Ovary (tissue), 9 donors: ENCODE results near the gene PSMB7. TPM values are rescaled to one million over a fixed set of nuclear protein-coding genes. Genes with fewer than 3 reads are reported as not detected.

Experiments used
- DNase-seq, 5 donors: peaks; one replicate each; pipeline ENCODE4 v3.0.0-alpha.2; 2019 to 2020
- H3K27ac ChIP-seq, 2 donors: fragments of 200-600 bp; one replicate each; pipeline versions ENCODE4 v1.5.1 to v1.8.0; 2019 to 2022
- H3K27me3 ChIP-seq: fragments of 200-600 bp; one replicate; pipeline ENCODE4 v1.8.0; 2022
- H3K36me3 ChIP-seq: fragments of 200-600 bp; sonication (generic); one replicate; pipeline ENCODE4 v1.5.1; 2019
- H3K4me1 ChIP-seq: one replicate; pipeline ENCODE4 v1.8.1; 2013; ENCODE audit warnings: mild to moderate bottlenecking, moderate library complexity; ENCODE audit not compliant: insufficient read depth
- H3K4me3 ChIP-seq: fragments of 200-600 bp; sonication (generic); one replicate; pipeline ENCODE4 v1.5.1; 2017
- H3K9me3 ChIP-seq, 2 donors: fragments of 200-600 bp in 1 of 2; sonication (generic) in 1 of 2; one replicate each; pipeline versions ENCODE4 v1.5.1 to v1.8.1; 2013 to 2019; ENCODE audit warnings: mild to moderate bottlenecking in 1 of 2, moderate library complexity in 1 of 2
- EP300 ChIP-seq: sonication (generic); formaldehyde crosslinking; IDR thresholded peaks from one replicate; pipeline ENCODE4 v1.6.1; 2017; ENCODE audit warnings: antibody characterized with exemption
- POLR2A ChIP-seq: fragments of 450-650 bp; IDR thresholded peaks from one replicate; pipeline ENCODE4 v1.6.1; 2017; ENCODE audit warnings: antibody characterized with exemption, mild to moderate bottlenecking, moderate library complexity
- WGBS, 3 donors: extraction: QIAGEN DNeasy Blood & Tissue Kit in 1 of 3; methylation state at CpG; one replicate each; pipeline versions ENCODE4 v1.1.5 to v1.1.7; 2013 to 2017; 5-methylcytosine and 5-hydroxymethylcytosine counted together
- intact Hi-C, 4 donors: fragments of 100-400 bp; cut with DNase I; formaldehyde crosslinking; loops; one replicate each; pipeline versions ENCODE4 v1.11.0 to v1.15.1; 2022 to 2023
- polyA plus RNA-seq, 2 donors: library from polyadenylated mRNA; stranded (reverse); fragments of 200-250 nt in 1 of 2; fragments of 350-450 nt in 1 of 2; fragmentation: Illumina TruSeq in 1 of 2; extraction: RNeasy Lipid Tissue Mini Kit (QIAGEN cat#74804) in 1 of 2; gene quantifications; one replicate each; pipeline ENCODE4 v1.2.3, GENCODE V29; 2013 to 2014
- total RNA-seq, 7 donors: library from RNA; depleted of rRNA in 2 of 7; stranded (reverse); fragments of >200 nt in 2 of 7; fragmentation: NEBNext Ultra II Directional in 3 of 7; extraction: Animal tissue kit (Norgen Biotek cat#: 25700) in 3 of 7; gene quantifications; one replicate each; pipeline versions ENCODE4 v1.1.0 to v1.2.4, GENCODE V29; 2016 to 2023
- TF ChIP-seq, protein P1 (sequence below), 3 donors: fragments of 450-650 bp in 2 of 3; fragments of 200-600 bp in 1 of 3; IDR thresholded peaks; one replicate each; pipeline versions ENCODE4 v1.5.1 to v1.8.0; 2016 to 2022; ENCODE audit warnings: antibody characterized with exemption in 3 of 3, mild to moderate bottlenecking in 1 of 3
- donor health status: DM: no; HTN: no; CAD: no; lungs with moderate emphysema.
- donor health status: DM: no; HTN: no; CAD: no.
- donor health status: Bipolar disorder and iron deficiency.
- donor health status: DM: yes; HTN: yes; CAD: no.
- donor health status: DM: no; HTN: no; CAD: no.
- donor health status: DM: yes; HTN: yes; CAD: no.

Gene PSMB7
- total and polyA plus RNA-seq, 9 donors: 88.0 to 211 (median 95.1) TPM

- TF ChIP-seq EP300 (no peak), POLR2A (no peak)
- TF ChIP-seq, protein P1, sequence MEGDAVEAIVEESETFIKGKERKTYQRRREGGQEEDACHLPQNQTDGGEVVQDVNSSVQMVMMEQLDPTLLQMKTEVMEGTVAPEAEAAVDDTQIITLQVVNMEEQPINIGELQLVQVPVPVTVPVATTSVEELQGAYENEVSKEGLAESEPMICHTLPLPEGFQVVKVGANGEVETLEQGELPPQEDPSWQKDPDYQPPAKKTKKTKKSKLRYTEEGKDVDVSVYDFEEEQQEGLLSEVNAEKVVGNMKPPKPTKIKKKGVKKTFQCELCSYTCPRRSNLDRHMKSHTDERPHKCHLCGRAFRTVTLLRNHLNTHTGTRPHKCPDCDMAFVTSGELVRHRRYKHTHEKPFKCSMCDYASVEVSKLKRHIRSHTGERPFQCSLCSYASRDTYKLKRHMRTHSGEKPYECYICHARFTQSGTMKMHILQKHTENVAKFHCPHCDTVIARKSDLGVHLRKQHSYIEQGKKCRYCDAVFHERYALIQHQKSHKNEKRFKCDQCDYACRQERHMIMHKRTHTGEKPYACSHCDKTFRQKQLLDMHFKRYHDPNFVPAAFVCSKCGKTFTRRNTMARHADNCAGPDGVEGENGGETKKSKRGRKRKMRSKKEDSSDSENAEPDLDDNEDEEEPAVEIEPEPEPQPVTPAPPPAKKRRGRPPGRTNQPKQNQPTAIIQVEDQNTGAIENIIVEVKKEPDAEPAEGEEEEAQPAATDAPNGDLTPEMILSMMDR (IDR thresholded peaks at IDR 0.05): no peak
- intact Hi-C loops: no loop called here
- DNase-seq: no peak
- Histone ChIP-seq H3K27me3 (no peaks in the 10 kb centered on the region), H3K27ac (no peak overlapping the region), H3K4me1 (no peaks in the 10 kb centered on the region), H3K9me3 (no peaks in the 10 kb centered on the region), H3K36me3 (no peaks in the 10 kb centered on the region), H3K4me3 (no peak overlapping the region)
- WGBS, 3 donors: 91 to 92% (median 92%) methylated on average over 21 of the region's 21 CpGs
Observed at GRCh38 chr9:124308606-124309491, 106.4 kb downstream of the PSMB7 start.

DNA sequence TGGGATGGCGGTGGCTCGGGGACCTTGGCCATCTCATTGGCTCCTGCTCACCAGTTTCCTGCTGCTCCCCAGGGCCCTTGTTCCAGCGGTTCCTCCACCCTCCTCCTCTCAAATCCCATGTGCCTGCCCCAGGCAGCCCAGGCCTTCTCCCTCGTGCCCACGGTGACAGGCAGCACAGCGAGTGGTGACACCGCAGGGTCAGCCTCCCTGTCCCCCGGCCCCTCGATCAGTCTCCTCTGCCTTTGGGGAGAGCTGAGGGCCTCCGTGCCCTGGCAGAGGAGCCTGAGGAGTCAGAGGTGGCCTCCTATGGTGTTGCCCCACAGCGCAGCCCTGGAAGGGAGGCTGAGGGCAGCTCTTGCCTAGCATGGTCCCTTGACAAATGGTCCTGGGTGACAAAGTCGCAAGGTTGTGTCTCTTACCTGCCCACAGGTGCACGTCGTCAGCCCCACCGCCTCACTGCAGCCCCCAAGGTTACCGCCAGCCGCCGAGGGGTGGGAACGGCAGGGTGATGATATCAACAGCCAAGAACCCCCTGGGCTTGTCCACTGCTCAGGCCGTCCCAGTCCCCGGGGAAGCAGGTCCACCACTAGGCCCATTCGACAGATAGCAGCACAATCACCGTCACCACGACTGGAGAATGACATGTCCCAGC, 107.7 kb downstream of the PSMB7 start:
- H3K9me3 ChIP-seq: no peaks in the 10 kb centered on the region
- H3K27ac ChIP-seq: no peak overlapping the region
- 91 to 92% (median 92%) methylated on average over 21 to 24 of the region's 24 CpGs for WGBS, 3 donors
- TF ChIP-seq, protein P1 (IDR thresholded peaks at IDR 0.05): no peak
- TF ChIP-seq EP300 (no peak), POLR2A (no peak)
- no peaks in the 10 kb centered on the region for H3K36me3 ChIP-seq
- no peak overlapping the region for H3K4me3 ChIP-seq
- no peak for DNase-seq
- H3K4me1 ChIP-seq: no peaks in the 10 kb centered on the region
- H3K27me3 ChIP-seq: no peaks in the 10 kb centered on the region
- intact Hi-C loops: no loop called here

- 80 to 82% (median 81%) methylated on average over 13 of the region's 13 CpGs for WGBS, 3 donors
Observed at GRCh38 chr9:124306098-124306735, 109.0 kb downstream of the PSMB7 start.

GRCh38 chr9:124304285-124304684, 111.0 kb downstream of the PSMB7 start:
- TF ChIP-seq, protein P1 (IDR thresholded peaks at IDR 0.05): no peak
- TF ChIP-seq EP300 (no peak), POLR2A (no peak)
- intact Hi-C loops: no loop called here
- Histone ChIP-seq H3K9me3 (no peaks in the 10 kb centered on the region), H3K27me3 (no peaks in the 10 kb centered on the region), H3K27ac (no peak overlapping the region), H3K4me3 (no peak overlapping the region), H3K4me1 (no peaks in the 10 kb centered on the region), H3K36me3 (no peaks in the 10 kb centered on the region)
- DNase-seq: no peak
- 88 to 91% (median 91%) methylated on average over 8 of the region's 8 CpGs for WGBS, 3 donors

More at GRCh38 chr9:124306098-124306735, 109.0 kb downstream of the PSMB7 start:
- TF ChIP-seq EP300 (no peak), POLR2A (no peak)
- TF ChIP-seq, protein P1 (IDR thresholded peaks at IDR 0.05): no peak
- intact Hi-C loops: no loop called here
- no peak overlapping the region for H3K4me3 ChIP-seq
- no peaks in the 10 kb centered on the region for H3K9me3 ChIP-seq
- no peaks in the 10 kb centered on the region for H3K36me3 ChIP-seq
- no peaks in the 10 kb centered on the region for H3K27me3 ChIP-seq
- DNase-seq: no peak
- H3K4me1 ChIP-seq: no peaks in the 10 kb centered on the region
- H3K27ac ChIP-seq: no peak overlapping the region
